NCI-H460 (cell line): ENCODE data around the gene CACNB2. TPM values are rescaled to one million over a fixed set of nuclear protein-coding genes. Genes with fewer than 3 reads are reported as not detected.

ENCODE experiments used
- DNase-seq: peaks from one replicate; pipeline ENCODE4 v3.0.0-alpha.2; 2016; ENCODE audit warnings: low read depth; ENCODE audit errors: extremely low read depth
- total RNA-seq: library from RNA; depleted of rRNA; stranded (reverse); fragments of >200 nt; shearing (Covaris generic); gene quantifications from 2 replicates; pipeline ENCODE4 v1.2.3, GENCODE V29; 2014

The CACNB2 gene
- total RNA-seq, 1 experiment from 2014 or later: 2.6 TPM

DNA sequence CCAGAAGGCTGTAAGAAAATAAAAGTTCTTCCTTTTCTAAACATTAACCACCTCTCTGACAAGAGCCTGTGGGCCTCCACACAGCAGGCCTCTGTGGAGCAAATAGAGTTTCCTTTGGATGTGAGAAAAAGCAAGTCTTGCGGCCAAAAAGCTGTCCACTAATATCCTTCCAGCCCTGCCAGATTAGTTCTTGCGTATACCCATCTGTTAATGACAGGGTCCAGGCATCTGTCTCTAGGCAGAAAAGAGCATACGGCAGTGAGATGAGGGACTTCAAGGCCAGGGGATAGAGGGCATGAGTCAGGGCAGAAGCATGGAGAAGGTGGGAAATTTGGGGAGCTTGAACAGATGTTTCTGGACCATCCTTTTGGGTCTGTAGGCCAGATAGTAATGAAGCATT is 346.2 kb downstream of the CACNB2 start:
- DNase-seq: no peak

DNA sequence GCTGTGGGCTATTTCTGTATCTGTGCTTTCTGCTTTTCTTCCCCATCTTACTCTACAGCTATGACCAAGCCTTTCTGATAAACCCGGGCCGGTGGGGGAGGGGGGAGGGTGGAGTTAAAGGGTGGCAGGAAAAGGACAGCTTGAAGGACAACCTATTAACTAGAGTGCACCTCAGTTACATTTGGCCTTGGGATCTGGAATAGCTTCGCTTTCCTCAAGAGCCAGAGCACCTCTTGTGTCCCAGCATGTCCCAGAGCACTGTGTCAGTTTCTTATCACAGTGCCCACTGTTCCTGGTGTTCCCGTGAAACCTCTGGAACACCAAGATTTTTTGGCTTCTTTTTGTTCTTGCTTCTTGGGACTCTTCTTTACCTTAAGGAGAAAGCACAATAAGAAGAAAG is 350.5 kb downstream of the CACNB2 start:
- no peak for DNase-seq

- DNase-seq: no peak
These were observed 357.7 kb downstream of the CACNB2 start for GRCh38 chr10:18497806-18498369.

- no peak for DNase-seq
These were observed 358.8 kb downstream of the CACNB2 start for GRCh38 chr10:18498998-18499397.

GRCh38 chr10:18500576-18500975 is 360.4 kb downstream of the CACNB2 start:
- no peak for DNase-seq

- DNase-seq: no peak
These were observed 361.0 kb downstream of the CACNB2 start for GRCh38 chr10:18501198-18501597.

GRCh38 chr10:18501629-18502028 is 361.4 kb downstream of the CACNB2 start:
- no peak for DNase-seq

GRCh38 chr10:18504161-18504560 is 363.9 kb downstream of the CACNB2 start:
- DNase-seq: no peak

GRCh38 chr10:18505456-18506118 is 365.4 kb downstream of the CACNB2 start:
- no peak for DNase-seq

DNA sequence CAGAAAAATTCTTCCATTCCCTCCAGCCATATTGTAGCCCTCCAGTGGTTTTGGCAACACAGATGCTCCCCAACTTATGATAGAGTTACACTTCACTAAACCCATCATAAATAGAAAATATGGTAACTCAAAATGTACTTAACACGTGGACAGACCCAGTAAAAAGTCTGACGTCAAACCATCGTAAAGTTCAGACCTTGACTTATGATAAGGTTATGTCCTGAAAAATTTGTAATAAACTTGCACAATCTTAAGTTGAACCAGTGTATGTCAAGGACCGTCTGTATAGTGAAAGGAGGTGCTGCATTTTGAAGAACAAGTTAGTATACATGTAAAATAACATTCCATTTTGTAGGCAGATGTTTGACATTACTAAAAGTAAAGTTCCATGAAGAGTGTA is 368.4 kb downstream of the CACNB2 start:
- no peak for DNase-seq

- no peak for DNase-seq
These were observed 374.3 kb downstream of the CACNB2 start for GRCh38 chr10:18514537-18514936.

DNA sequence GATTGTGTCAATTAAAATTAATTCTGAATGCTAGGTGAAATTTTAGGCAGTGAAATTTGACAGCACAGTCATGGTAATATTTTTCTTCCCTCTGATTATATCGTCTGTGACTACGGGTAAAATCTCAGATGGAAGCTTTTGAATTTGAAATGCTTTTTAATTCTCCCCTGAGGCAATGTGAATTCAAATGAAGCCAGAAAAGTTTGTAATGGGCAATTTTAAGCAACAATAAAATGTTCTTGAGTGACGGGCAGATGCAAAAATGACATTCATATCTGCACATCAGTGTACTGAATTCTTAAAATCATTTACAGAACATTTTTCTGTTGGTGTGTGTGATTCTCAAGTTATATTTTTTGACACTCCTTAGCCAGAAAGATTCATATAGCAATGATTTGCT is 376.6 kb downstream of the CACNB2 start:
- no peak for DNase-seq

DNA sequence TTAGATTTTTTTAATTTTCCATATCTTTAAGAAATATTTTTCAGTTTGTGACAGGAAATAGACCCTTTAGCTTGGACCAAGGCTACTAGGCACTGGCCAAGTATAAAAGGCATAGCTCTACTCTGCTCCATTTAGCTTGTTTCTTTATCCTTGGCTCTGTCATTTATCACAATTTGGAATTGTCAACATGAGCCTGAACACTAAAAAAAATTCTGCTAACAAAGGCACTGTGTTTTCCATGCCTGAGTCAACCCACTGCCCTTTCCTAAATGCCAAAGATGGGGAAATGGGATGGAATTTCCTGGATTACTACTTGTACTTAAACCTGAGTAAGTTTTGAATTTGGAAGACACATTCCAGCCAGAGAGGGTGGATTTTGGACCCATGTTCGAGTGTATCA is 382.8 kb downstream of the CACNB2 start:
- peak; percentile 1 for DNase-seq

- DNase-seq: no peak
These were observed 383.6 kb downstream of the CACNB2 start for GRCh38 chr10:18523858-18524257.

DNA sequence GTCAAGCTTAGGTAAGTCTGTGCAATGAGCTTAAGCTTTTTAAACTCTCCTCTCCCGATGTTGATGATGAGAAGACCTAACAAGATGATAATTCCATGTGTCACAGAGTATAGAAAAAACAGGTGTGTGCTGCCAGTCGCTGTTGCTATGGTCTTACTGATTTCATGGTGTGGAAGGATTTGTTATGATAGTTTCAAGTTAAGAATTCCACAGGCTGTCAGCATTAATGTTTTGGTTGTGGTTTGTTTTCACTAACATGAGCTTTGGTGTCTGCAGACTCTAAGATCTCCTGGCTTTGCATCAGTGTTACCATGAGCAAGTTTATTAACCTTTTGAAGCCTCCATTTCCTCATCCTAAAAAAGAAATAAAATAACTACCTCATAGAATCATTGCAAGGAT is 387.5 kb downstream of the CACNB2 start:
- DNase-seq: no peak

DNA sequence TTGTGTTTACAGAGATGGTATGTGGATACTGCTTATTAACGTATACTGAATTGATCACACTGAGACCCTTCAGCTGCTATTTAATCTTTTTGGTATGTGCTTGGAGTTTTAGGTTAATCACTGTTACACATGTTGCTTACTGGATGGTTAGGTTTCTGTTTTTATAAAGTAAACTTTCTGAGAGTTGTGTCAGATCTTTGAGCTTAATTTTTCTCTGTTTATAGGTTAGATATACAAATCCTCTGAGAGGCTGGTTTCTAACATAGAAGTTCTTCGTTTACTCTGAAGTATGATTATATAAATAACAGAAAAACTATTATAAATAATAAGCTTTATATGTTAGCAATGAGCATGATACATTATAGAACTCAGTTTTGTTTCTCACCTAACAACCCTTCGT is 388.1 kb downstream of the CACNB2 start:
- no peak for DNase-seq

DNA sequence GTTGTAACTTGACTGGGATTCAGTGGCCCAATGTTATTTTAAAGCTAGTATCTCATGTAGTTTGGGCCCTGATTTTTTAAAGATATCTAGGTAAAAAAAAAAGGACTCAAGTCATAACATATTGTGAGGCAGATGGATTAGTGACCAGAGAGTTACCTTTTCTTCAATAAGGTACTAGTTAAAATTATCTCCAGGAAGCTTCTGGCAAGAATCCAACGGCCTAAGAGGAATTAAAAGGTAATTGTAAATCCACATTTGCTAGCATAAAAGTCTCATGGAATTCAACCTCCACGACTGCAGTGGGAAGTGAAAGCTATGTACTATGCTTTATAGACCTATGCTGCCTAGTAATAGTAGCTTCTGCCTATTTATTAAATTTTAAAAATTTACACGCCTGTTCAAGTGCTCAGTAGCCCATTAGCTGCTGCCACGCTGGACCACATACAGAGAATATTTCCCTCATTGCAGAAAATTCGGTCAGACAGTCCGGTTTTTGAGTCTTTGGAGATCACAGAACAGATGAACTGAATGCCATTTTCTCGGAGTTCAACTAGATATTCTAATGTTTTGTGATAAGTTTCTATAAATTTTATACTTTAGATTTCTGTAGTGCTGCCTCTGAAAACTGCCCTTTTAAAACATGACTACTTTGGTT is 392.8 kb downstream of the CACNB2 start:
- no peak for DNase-seq

DNA sequence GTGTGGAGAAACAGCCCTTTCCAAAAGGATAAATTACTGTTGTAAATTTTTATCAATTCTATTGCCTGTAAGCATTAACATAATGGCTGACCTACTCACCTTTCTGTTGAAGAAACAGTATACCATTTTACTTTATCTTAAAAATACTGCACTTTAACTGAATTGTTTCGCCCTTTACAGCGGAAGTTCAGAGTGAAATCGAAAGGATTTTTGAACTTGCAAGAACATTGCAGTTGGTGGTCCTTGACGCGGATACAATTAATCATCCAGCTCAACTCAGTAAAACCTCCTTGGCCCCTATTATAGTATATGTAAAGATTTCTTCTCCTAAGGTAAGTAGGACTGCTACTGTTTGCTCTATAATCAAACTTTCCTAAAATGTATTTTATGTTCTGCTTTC is 393.7 kb downstream of the CACNB2 start:
- no peak for DNase-seq

GRCh38 chr10:18539335-18539734 is 399.1 kb downstream of the CACNB2 start:
- no peak for DNase-seq

DNA sequence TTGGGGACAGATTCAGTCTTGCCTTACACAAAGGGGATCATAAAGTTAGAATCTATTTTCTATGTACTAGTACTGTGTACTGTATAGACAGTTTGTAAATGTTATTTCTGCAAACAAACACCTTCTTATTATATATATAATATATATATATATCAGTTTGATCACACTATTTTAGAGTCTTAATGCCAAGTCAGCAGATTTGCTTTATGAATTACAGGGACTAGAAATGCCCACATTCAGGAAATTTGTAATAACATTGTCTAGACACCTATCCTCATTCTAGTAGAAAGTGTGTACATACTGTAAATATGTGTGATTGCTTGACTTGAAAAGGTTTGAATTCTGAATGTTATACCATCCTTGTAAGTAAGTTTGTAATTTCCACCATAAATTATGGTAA is 400.0 kb downstream of the CACNB2 start:
- no peak for DNase-seq

DNA sequence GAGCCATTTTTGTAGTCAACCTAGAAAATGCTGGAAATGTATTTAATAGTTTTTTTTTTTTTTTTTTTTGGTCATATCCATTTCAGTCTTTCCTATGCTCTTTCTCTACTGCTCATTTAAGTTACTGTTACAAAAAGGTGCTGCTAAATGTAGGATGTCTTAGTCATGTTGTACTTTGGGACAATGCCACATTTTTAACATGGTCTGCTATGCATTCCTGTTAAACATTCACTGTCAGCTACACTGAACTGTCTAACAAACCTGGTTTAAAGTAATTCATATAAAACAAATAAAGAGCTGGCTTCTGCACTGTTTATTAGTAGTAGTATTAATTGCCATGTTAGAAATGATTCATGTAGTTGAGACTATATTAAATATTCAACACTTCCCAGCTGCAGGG is 402.6 kb downstream of the CACNB2 start:
- no peak for DNase-seq

DNA sequence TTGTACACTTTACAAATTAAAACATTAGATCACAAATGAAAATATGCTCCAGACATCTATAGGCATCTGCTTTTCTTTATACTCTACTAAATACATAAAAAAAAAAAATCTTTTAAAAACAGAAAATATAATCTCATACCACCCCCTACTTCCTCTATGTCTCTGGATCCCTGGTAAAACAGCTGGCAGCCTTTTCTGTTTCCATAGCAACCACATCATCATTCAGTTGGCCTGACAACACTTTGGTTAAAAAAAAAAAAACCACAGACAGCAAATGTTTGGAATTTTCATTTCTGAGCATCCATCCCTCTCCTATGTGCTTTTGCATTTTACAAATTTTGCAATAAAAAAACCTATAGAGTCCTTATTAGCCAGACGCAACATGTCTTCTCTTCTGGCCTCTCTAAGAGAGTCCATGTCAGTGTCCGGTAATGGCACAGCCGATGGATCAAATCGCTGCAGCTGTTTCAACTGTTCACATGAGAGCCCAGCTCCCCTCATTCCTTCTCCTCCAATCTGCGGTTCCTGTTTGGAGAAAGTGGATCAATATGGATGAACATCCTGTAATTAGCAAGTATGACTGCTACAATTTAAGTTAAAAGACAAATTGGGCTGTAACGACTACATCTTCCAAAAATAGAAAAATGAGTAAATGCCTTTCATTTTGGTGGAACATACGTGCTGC is 405.5 kb downstream of the CACNB2 start:
- DNase-seq: no peak
